GM12801 (cell line): Measurements from ENCODE around the gene CELA1.

Source experiments
- CTCF ChIP-seq: IDR thresholded peaks from one replicate; pipeline ENCODE4 v1.5.1; 2011; ENCODE audit warnings: control low read depth; ENCODE audit not compliant: insufficient read length; ENCODE audit errors: extremely low read depth

CELA1 gene

GRCh38 chr12:51346581-51346980 is at the start of gene CELA1:
TSS of gene CELA1 (minus strand) at chr12:51346679. CDS start at chr12:51346638, 41 bp downstream.
- no peak for TF ChIP-seq CTCF

GRCh38 chr12:51395283-51396230 is 49.1 kb upstream of the CELA1 start:
- no peak for TF ChIP-seq CTCF

GRCh38 chr12:51393676-51394545 is 47.4 kb upstream of the CELA1 start:
- no peak for TF ChIP-seq CTCF

GRCh38 chr12:51392556-51393237 is 46.2 kb upstream of the CELA1 start:
- no peak for TF ChIP-seq CTCF

GRCh38 chr12:51391283-51392123 is 45.0 kb upstream of the CELA1 start, which contains the start of gene GALNT6:
TSS of gene GALNT6 (minus strand) at chr12:51391406. CDS start at chr12:51379781, 11,625 bp downstream.
- no peak for TF ChIP-seq CTCF

- no peak for TF ChIP-seq CTCF
Measured at GRCh38 chr12:51390891-51391282, 44.4 kb upstream of the CELA1 start.
